Measurements from ENCODE around the gene ZNF789.
"Not testable (repeated sequence)": the region's sequence is repeated elsewhere in the genome, so short reads cannot be mapped to it uniquely, and the experiment has no call there.

Gene ZNF789

GRCh38 chr7:99457650-99458493 is 14.8 kb upstream of the ZNF789 start:
- DNase-seq (ENCODE audit: low read depth) = no peak

- no peak for DNase-seq (ENCODE audit: low read depth)
Observed at GRCh38 chr7:99459087-99459486, 13.6 kb upstream of the ZNF789 start.

- DNase-seq (ENCODE audit: low read depth) = no peak
Observed at GRCh38 chr7:99460651-99461050, 12.0 kb upstream of the ZNF789 start.

GRCh38 chr7:99461221-99461620 is 11.5 kb upstream of the ZNF789 start:
- no peak for DNase-seq (ENCODE audit: low read depth)

- DNase-seq (ENCODE audit: low read depth) = no peak
Observed at GRCh38 chr7:99465421-99465768, 7.3 kb upstream of the ZNF789 start.

- DNase-seq (ENCODE audit: low read depth) = no peak
Observed at GRCh38 chr7:99468336-99468918, 4.3 kb upstream of the ZNF789 start.

- no peak for DNase-seq (ENCODE audit: low read depth)
Observed at GRCh38 chr7:99469381-99470065, 3.2 kb upstream of the ZNF789 start.

GRCh38 chr7:99473315-99473596 is 566 bp downstream of the ZNF789 start:
- no peak for DNase-seq (ENCODE audit: low read depth)

GRCh38 chr7:99476107-99476506 is 3.4 kb downstream of the ZNF789 start:
- DNase-seq (ENCODE audit: low read depth) = no peak

GRCh38 chr7:99478464-99479440 is 6.1 kb downstream of the ZNF789 start:
- no peak for DNase-seq (ENCODE audit: low read depth)

- no peak for DNase-seq (ENCODE audit: low read depth)
Observed at GRCh38 chr7:99485094-99485493, 12.4 kb downstream of the ZNF789 start.

GRCh38 chr7:99489235-99489634 is 16.5 kb downstream of the ZNF789 start:
- DNase-seq (ENCODE audit: low read depth) = no peak

- DNase-seq (ENCODE audit: low read depth) = no peak
Observed at GRCh38 chr7:99490878-99491277, 18.2 kb downstream of the ZNF789 start.

- DNase-seq (ENCODE audit: low read depth) = no peak
Observed at GRCh38 chr7:99493823-99494222, 21.1 kb downstream of the ZNF789 start.

GRCh38 chr7:99497766-99498545 is 25.3 kb downstream of the ZNF789 start:
- DNase-seq (ENCODE audit: low read depth) = no peak

- DNase-seq (ENCODE audit: low read depth) = no peak
Observed at GRCh38 chr7:99498546-99498944, 25.9 kb downstream of the ZNF789 start.

GRCh38 chr7:99499371-99499720 is 26.7 kb downstream of the ZNF789 start:
- peak; percentile 1 for DNase-seq (ENCODE audit: low read depth)

GRCh38 chr7:99499721-99500636 is 27.3 kb downstream of the ZNF789 start, which contains the start of gene ZNF394:
TSS of gene ZNF394 (minus strand) at chr7:99500281. CDS start at chr7:99500093, 188 bp downstream.
- DNase-seq (ENCODE audit: low read depth) = peak; percentile 84

GRCh38 chr7:99500637-99501009 is 27.9 kb downstream of the ZNF789 start:
- DNase-seq (ENCODE audit: low read depth) = no peak

GRCh38 chr7:99501236-99501635 is 28.5 kb downstream of the ZNF789 start:
- DNase-seq (ENCODE audit: low read depth) = not testable (repeated sequence)

GRCh38 chr7:99504281-99504602 is 31.6 kb downstream of the ZNF789 start:
- no peak for DNase-seq (ENCODE audit: low read depth)
